Gastroesophageal sphincter (tissue), 3 donors: ENCODE results near the gene KCNC3.
A peak's percentile ranks its signal among the peaks of the same experiment; 100 is the strongest.

Experiments used
- CTCF ChIP-seq, 4 experiments: fragments of 200-600 bp in 2 of 4; fragments of 450-650 bp in 2 of 4; sonication (generic) in 1 of 4; IDR thresholded peaks; one replicate each; pipeline ENCODE4 v1.5.1; 2017 to 2019; ENCODE audit warnings: antibody characterized with exemption in 4 of 4, mild to moderate bottlenecking in 2 of 4, moderate library complexity in 2 of 4
- POLR2AphosphoS5 ChIP-seq: sonication (generic); formaldehyde crosslinking; IDR thresholded peaks from one replicate; pipeline ENCODE4 v1.6.1; 2017; ENCODE audit warnings: antibody characterized with exemption

DNA sequence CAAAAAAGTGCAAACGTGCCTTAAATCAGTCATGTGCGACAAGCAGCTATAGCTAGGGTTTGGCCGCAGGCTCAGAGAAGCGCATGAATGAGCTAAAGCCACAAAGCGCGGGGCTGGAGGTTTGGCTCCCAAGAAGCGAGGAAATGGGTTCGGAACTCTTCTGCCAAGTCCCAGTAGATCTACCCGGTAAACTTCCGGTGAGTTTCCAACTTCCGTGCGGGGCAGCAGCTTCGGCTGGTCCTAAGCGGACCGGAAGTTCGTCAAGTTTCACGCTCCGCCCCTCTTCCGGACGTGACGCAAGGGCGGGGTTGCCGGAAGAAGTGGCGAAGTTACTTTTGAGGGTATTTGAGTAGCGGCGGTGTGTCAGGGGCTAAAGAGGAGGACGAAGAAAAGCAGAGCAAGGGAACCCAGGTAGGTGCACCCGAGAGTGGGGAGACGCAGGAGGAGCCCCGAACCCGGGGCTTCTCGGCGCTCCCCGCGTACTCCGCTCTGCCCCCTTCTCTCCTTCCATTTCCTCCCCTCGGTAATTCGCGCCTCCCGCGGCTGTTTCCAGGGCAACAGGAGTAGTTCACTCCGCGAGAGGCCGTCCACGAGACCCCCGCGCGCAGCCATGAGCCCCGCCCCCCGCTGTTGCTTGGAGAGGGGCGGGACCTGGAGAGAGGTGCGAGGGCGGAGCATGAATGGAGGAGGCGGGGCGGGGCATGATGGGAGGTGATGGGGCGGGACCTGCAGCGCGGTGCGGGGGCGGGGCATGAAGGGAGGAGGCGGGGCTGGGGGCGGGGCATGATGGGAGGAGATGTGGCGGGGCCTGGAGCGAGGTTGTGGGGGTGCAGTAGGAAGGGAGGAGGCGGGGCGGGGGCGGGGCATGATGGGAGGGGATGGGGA, 47.2 kb upstream of the KCNC3 start, which contains the start of gene NR1H2:
- TF ChIP-seq POLR2AphosphoS5: peak; percentile 88
- peak in 1 of 4 experiments; percentile 20 for TF ChIP-seq CTCF (IDR thresholded peaks at IDR 0.05)
